ENCODE results near the gene AOC1. TPM values are rescaled to one million over a fixed set of nuclear protein-coding genes. Genes with fewer than 3 reads are reported as not detected.

The AOC1 gene, protein sequence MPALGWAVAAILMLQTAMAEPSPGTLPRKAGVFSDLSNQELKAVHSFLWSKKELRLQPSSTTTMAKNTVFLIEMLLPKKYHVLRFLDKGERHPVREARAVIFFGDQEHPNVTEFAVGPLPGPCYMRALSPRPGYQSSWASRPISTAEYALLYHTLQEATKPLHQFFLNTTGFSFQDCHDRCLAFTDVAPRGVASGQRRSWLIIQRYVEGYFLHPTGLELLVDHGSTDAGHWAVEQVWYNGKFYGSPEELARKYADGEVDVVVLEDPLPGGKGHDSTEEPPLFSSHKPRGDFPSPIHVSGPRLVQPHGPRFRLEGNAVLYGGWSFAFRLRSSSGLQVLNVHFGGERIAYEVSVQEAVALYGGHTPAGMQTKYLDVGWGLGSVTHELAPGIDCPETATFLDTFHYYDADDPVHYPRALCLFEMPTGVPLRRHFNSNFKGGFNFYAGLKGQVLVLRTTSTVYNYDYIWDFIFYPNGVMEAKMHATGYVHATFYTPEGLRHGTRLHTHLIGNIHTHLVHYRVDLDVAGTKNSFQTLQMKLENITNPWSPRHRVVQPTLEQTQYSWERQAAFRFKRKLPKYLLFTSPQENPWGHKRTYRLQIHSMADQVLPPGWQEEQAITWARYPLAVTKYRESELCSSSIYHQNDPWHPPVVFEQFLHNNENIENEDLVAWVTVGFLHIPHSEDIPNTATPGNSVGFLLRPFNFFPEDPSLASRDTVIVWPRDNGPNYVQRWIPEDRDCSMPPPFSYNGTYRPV
- total RNA-seq = 0.34 TPM in 1 of 2 replicates, not detected in the other

GRCh38 chr7:150852371-150852905 lies at the start of gene AOC1:
AOC1 (plus strand) TSS chr7:150852517; CDS start chr7:150856471, 3,954 bp downstream.

Other genes with a start within 250 kb of the AOC1 start
- under 0.01 TPM in 1 of 2 replicates, not detected in the other for gene GIMAP6, start 220.1 kb upstream of the AOC1 start, total RNA-seq
- gene GIMAP2, start 166.8 kb upstream of the AOC1 start, total RNA-seq = 0.21 TPM in 1 of 2 replicates, not detected in the other
- not detected in 2 replicates for gene GIMAP1, start 135.9 kb upstream of the AOC1 start, total RNA-seq
- gene GIMAP5, start 115.1 kb upstream of the AOC1 start, total RNA-seq = not detected in 2 replicates
- gene TMEM176B, start 52.2 kb upstream of the AOC1 start, total RNA-seq = not detected in 2 replicates
- not detected in 2 replicates for gene TMEM176A, start 51.7 kb upstream of the AOC1 start, total RNA-seq
- under 0.01 and 0.14 TPM in 2 replicates for gene KCNH2, start 125.8 kb downstream of the AOC1 start, total RNA-seq
- 0.14 and 0.34 TPM in 2 replicates for gene NOS3, start 138.5 kb downstream of the AOC1 start, total RNA-seq
- gene ATG9B, start 172.0 kb downstream of the AOC1 start, total RNA-seq = 1.00 and 1.7 TPM in 2 replicates
- 19.5 and 24.8 TPM in 2 replicates for gene ABCB8, start 175.9 kb downstream of the AOC1 start, total RNA-seq
- gene ASIC3, start 196.0 kb downstream of the AOC1 start, total RNA-seq = 0.28 and 0.34 TPM in 2 replicates
- 8.9 and 17.7 TPM in 2 replicates for gene CDK5, start 205.4 kb downstream of the AOC1 start, total RNA-seq
- gene SLC4A2, start 207.1 kb downstream of the AOC1 start, total RNA-seq = 46.8 and 80.0 TPM in 2 replicates
- gene FASTK, start 228.3 kb downstream of the AOC1 start, total RNA-seq = 50.6 and 58.6 TPM in 2 replicates
- gene TMUB1, start 231.0 kb downstream of the AOC1 start, total RNA-seq = 14.7 and 22.9 TPM in 2 replicates
- 57.8 and 138 TPM in 2 replicates for gene AGAP3, start 234.0 kb downstream of the AOC1 start, total RNA-seq